H1 (cell line): ENCODE data around the gene SEMA6A. TPM values are rescaled to one million over a fixed set of nuclear protein-coding genes. Genes with fewer than 3 reads are reported as not detected.

Experiments
- CTCF ChIA-PET: fragments of 300-600 bp; sonication (Branson Sonifier 250); formaldehyde crosslinking; loops from one replicate; lab custom pipeline; 2021; ENCODE audit not compliant: partially characterized antibody; lab: Charles Lee
- POLR2A ChIA-PET: fragments of 300-600 bp; sonication (Branson Sonifier 250); formaldehyde crosslinking; loops from one replicate; lab custom pipeline; 2021; ENCODE audit warnings: inconsistent platforms; ENCODE audit not compliant: partially characterized antibody; lab: Charles Lee
- DNase-seq, 2 experiments: peaks; one replicate each; pipeline versions ENCODE4 v3.0.0 to v3.0.0-alpha.2; 2010 to 2022; ENCODE audit warnings: low spot score in 2 of 2, low read depth in 1 of 2, mixed read lengths in 1 of 2
- FAIRE-seq: peaks from 2 replicates; lab custom pipeline; 2011; peaks lifted over from hg19 to GRCh38; lab: Jason Lieb, UNC
- H2AFZ ChIP-seq: 2 replicates; pipeline ENCODE4 v1.8.1; 2012; ENCODE audit warnings: low read length, inconsistent platforms
- H2AK5ac ChIP-seq: 2 replicates; pipeline ENCODE4 v1.6.1; 2013; ENCODE audit warnings: low read depth, low read length
- H2BK120ac ChIP-seq: replicated peaks from 2 replicates; pipeline ENCODE3; 2013; ENCODE audit warnings: low read depth, low read length, inconsistent platforms
- H2BK12ac ChIP-seq: 2 replicates; pipeline ENCODE4 v1.6.1; 2013; ENCODE audit warnings: low read depth, low read length
- H2BK15ac ChIP-seq: 2 replicates; pipeline ENCODE4 v1.6.1; 2013; ENCODE audit warnings: low read length
- H2BK20ac ChIP-seq: 2 replicates; pipeline ENCODE4 v1.6.1; 2013; ENCODE audit warnings: low read length
- H2BK5ac ChIP-seq: 2 replicates; pipeline ENCODE4 v1.6.1; 2013; ENCODE audit warnings: low read depth, low read length
- H3K14ac ChIP-seq: 2 replicates; pipeline ENCODE4 v1.6.1; 2013; ENCODE audit warnings: inconsistent platforms; ENCODE audit not compliant: insufficient read length
- H3K18ac ChIP-seq: 2 replicates; pipeline ENCODE4 v1.6.1; 2013; ENCODE audit warnings: low read length; ENCODE audit errors: extremely low read depth
- H3K23ac ChIP-seq: 2 replicates; pipeline ENCODE4 v1.6.1; 2013; ENCODE audit warnings: inconsistent platforms; ENCODE audit not compliant: insufficient read length
- H3K23me2 ChIP-seq: 2 replicates; pipeline ENCODE4 v1.6.1; 2013; ENCODE audit warnings: low read depth, low read length
- H3K27ac ChIP-seq: 2 replicates; pipeline ENCODE4 v1.6.1; 2011; ENCODE audit warnings: low read depth, low read length, inconsistent platforms
- H3K27me3 ChIP-seq, 4 experiments: replicated peaks in 1 of 4; 1 replicate in 1 of 4; 2 replicates in 3 of 4; pipeline versions ENCODE4 v1.6.1 to v1.8.1; 2011 to 2013; ENCODE audit warnings: low read length in 3 of 4, mild to moderate bottlenecking in 3 of 4, inconsistent platforms in 2 of 4, mixed read lengths in 2 of 4, moderate library complexity in 1 of 4; ENCODE audit not compliant: control insufficient read depth in 3 of 4, insufficient read depth in 3 of 4; ENCODE audit errors: extremely low read depth in 1 of 4
- H3K36me3 ChIP-seq, 4 experiments: 2 replicates each; pipeline versions ENCODE4 v1.6.1 to v1.8.1; 2011 to 2013; ENCODE audit warnings: mild to moderate bottlenecking in 4 of 4, low read length in 3 of 4, moderate library complexity in 2 of 4, control low read depth in 1 of 4, inconsistent platforms in 1 of 4; ENCODE audit not compliant: insufficient read depth in 4 of 4, control insufficient read depth in 2 of 4
- H3K4ac ChIP-seq: replicated peaks from 2 replicates; pipeline ENCODE3; 2013; ENCODE audit warnings: low read length, low read depth, mixed read lengths, inconsistent platforms; ENCODE audit not compliant: insufficient read length
- H3K4me1 ChIP-seq, 4 experiments: replicated peaks in 1 of 4; 1 replicate in 1 of 4; 2 replicates in 3 of 4; pipeline versions ENCODE4 v1.6.1 to v1.8.1; 2011 to 2013; ENCODE audit warnings: low read length in 3 of 4, inconsistent platforms in 2 of 4, mixed read lengths in 1 of 4; ENCODE audit not compliant: insufficient read depth in 4 of 4, control insufficient read depth in 3 of 4
- H3K4me2 ChIP-seq, 2 experiments: 2 replicates each; pipeline versions ENCODE4 v1.6.1 to v1.8.1; 2011 to 2013; ENCODE audit warnings: low read depth in 2 of 2, low read length in 2 of 2, control low read depth in 1 of 2, inconsistent platforms in 1 of 2, mild to moderate bottlenecking in 1 of 2; ENCODE audit not compliant: insufficient read depth in 1 of 2
- H3K4me3 ChIP-seq, 4 experiments: fragments of 200-600, 300-600 bp in 1 of 4; sonication (generic), shearing (Covaris generic), sonication (Bioruptor Twin) in 1 of 4; 2 replicates each; pipeline versions ENCODE4 v1.5.1 to v1.8.1; 2011 to 2016; ENCODE audit warnings: low read length in 4 of 4, low read depth in 3 of 4, control low read depth in 2 of 4, inconsistent platforms in 2 of 4, mild to moderate bottlenecking in 2 of 4, mixed read lengths in 1 of 4, moderate library complexity in 1 of 4; ENCODE audit not compliant: insufficient read depth in 2 of 4; ENCODE audit errors: extremely low read depth in 1 of 4
- H3K56ac ChIP-seq: replicated peaks from 2 replicates; pipeline ENCODE3; 2013; ENCODE audit warnings: low read depth, mild to moderate bottlenecking, mixed read lengths, low read length, inconsistent platforms; ENCODE audit not compliant: insufficient read length
- H3K79me1 ChIP-seq: 2 replicates; pipeline ENCODE4 v1.6.1; 2013; ENCODE audit warnings: low read depth, low read length, control low read depth
- H3K79me2 ChIP-seq, 2 experiments: 2 replicates each; pipeline versions ENCODE4 v1.6.1 to v1.8.1; 2012 to 2013; ENCODE audit warnings: low read length in 2 of 2, mild to moderate bottlenecking in 2 of 2, inconsistent platforms in 1 of 2; ENCODE audit not compliant: insufficient read depth in 2 of 2, control insufficient read depth in 1 of 2
- H3K9ac ChIP-seq, 4 experiments: replicated peaks in 1 of 4; 1 replicate in 1 of 4; 2 replicates in 3 of 4; pipeline versions ENCODE4 v1.6.1 to v1.8.1; 2011 to 2013; ENCODE audit warnings: low read depth in 3 of 4, low read length in 3 of 4, control low read depth in 2 of 4, mild to moderate bottlenecking in 2 of 4, moderate library complexity in 2 of 4, inconsistent platforms in 1 of 4; ENCODE audit errors: extremely low read depth in 1 of 4
- H3K9me3 ChIP-seq, 2 experiments: 2 replicates each; pipeline versions ENCODE4 v1.6.1 to v1.8.1; 2012 to 2013; ENCODE audit warnings: mild to moderate bottlenecking in 2 of 2, moderate library complexity in 2 of 2, control low read depth in 1 of 2, inconsistent platforms in 1 of 2, low read depth in 1 of 2, low read length in 1 of 2, mixed read lengths in 1 of 2; ENCODE audit not compliant: insufficient read depth in 2 of 2
- H4K20me1 ChIP-seq, 2 experiments: replicated peaks in 1 of 2; 2 replicates each; pipeline versions ENCODE3 to v1.8.1; 2011 to 2013; ENCODE audit warnings: inconsistent platforms in 2 of 2, low read length in 2 of 2, mild to moderate bottlenecking in 1 of 2; ENCODE audit not compliant: insufficient read depth in 2 of 2, control insufficient read depth in 1 of 2
- H4K5ac ChIP-seq: 2 replicates; pipeline ENCODE4 v1.6.1; 2013; ENCODE audit warnings: low read length, low read depth, mixed read lengths, inconsistent platforms; ENCODE audit not compliant: insufficient read length
- H4K8ac ChIP-seq: 2 replicates; pipeline ENCODE4 v1.8.0; 2013; ENCODE audit warnings: mild to moderate bottlenecking, moderate library complexity, low read length, inconsistent platforms; ENCODE audit not compliant: insufficient read depth; ENCODE audit errors: extremely low read depth
- H4K91ac ChIP-seq: replicated peaks from 2 replicates; pipeline ENCODE3; 2013; ENCODE audit warnings: low read length, mixed read lengths, inconsistent platforms; ENCODE audit not compliant: insufficient read length
- ASH2L ChIP-seq: fragments of 200-600, 300-600 bp; sonication (generic); IDR thresholded peaks from one replicate; pipeline ENCODE4 v1.7.1; 2017; ENCODE audit warnings: low read length
- GTF2F1 ChIP-seq: IDR thresholded peaks from 2 replicates; pipeline ENCODE4 v1.6.1; 2012; ENCODE audit warnings: low read depth, low read length, improper control_type of control experiment, borderline replicate concordance
- TEAD4 ChIP-seq: IDR thresholded peaks from 2 replicates; pipeline ENCODE4 v1.6.1; 2012; ENCODE audit warnings: low read depth, low read length, inconsistent platforms, mixed read lengths
- WGBS, 2 experiments: shearing (Covaris generic) in 1 of 2; methylation state at CpG; one replicate each; pipeline versions ENCODE4 v1.1.6 to v1.1.7; 2013 to 2015; ENCODE audit warnings: low lambda C conversion rate in 2 of 2, mixed read lengths in 2 of 2, inconsistent platforms in 1 of 2, low coverage in 1 of 2, missing lambda C conversion rate in 1 of 2; ENCODE audit not compliant: insufficient replicate concordance in 2 of 2, insufficient coverage in 1 of 2, insufficient read length in 1 of 2; ENCODE audit errors: extremely low coverage in 1 of 2, missing lambda C conversion rate in 1 of 2; 5-methylcytosine and 5-hydroxymethylcytosine counted together
- polyA plus RNA-seq, 7 experiments: library from polyadenylated mRNA; depleted of rRNA in 3 of 7; stranded (reverse) in 5 of 7; unstranded in 2 of 7; fragments of >200 nt in 5 of 7; fragments of 200-250 nt in 2 of 7; gene quantifications; 1 replicate in 5 of 7; 2 replicates in 1 of 7; 4 replicates in 1 of 7; pipeline versions ENCODE4 v1.2.1 to v1.2.3, GENCODE V29; 2011 to 2013; ENCODE audit warnings: missing spikeins in 2 of 7, mixed read lengths in 2 of 7
- total RNA-seq: library from RNA; stranded (reverse); fragmentation: NEBNext Ultra II Directional; extraction: Animal tissue kit (Norgen Biotek cat#: 25700); gene quantifications from 2 replicates; pipeline ENCODE4 v1.2.1, GENCODE V29; 2021

Gene SEMA6A
- total and polyA plus RNA-seq, 2 of the 8 experiments (the other 6 are each of a cell fraction or from before 2014, with no cell fraction given) = 78.3 to 277 TPM

DNA sequence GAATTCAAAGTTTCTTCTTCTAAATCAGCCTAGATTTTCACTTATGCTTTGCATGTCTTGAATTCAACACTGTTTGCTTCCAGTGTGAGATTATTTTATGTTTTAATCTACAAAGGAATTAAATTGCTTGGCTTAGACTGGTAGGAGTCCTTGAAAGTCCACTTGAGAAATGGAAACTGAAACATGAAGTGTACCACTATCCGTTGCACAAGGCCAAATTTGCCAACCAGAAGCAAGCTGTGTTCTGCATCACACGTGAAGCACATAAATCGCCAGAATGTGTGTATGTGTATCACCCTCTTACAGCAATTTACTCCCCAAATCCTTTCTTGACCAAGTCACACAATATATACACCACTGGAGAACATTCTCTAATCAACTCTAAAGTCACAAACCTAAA lies 10.3 kb downstream of the SEMA6A start:
- Histone ChIP-seq H2BK5ac (no peak overlapping the region), H2BK20ac (no peak overlapping the region), H3K14ac (no peak overlapping the region), H3K27me3 (no peaks in the 10 kb centered on the region), H3K4me3 (no peak overlapping the region; a peak in 1 of 8 replicates), H3K4ac (no peak overlapping the region), H4K8ac (no peak overlapping the region), H3K27ac (no peak overlapping the region), H3K4me1 (peaks cover 6 to 51% (median 33%) of the 10 kb centered on the region in 4 experiments), H3K23ac (no peak overlapping the region), H3K79me2 (peaks cover 95 to 100% of the 10 kb centered on the region in 2 experiments), H3K4me2 (peak overlapping the region; percentile 6 to 86; a peak in 3 of 4 replicates), H3K23me2 (peaks cover 6% of the 10 kb centered on the region), H4K91ac (no peak overlapping the region), H3K9ac (no peak overlapping the region), H3K9me3 (no peaks in the 10 kb centered on the region), H3K18ac (no peak overlapping the region), H2BK120ac (no peak overlapping the region), H2AFZ (no peak overlapping the region), H4K5ac (no peak overlapping the region), H2BK15ac (no peak overlapping the region), H4K20me1 (peaks cover 46 to 58% of the 10 kb centered on the region in 2 experiments), H3K79me1 (no peaks in the 10 kb centered on the region), H2BK12ac (no peak overlapping the region), H2AK5ac (no peak overlapping the region), H3K36me3 (peaks cover 0 to 46% (median 0%) of the 10 kb centered on the region in 4 experiments; a peak in 2 of 8 replicates), H3K56ac (no peak overlapping the region)
- no peak for DNase-seq
- FAIRE-seq = no peak
- ChIA-PET CTCF (interaction anchor here (1.7 to 1.8 kb wide), 2 partner anchors 9 to 11 kb away, joined by 6 to 10 read pairs; partner anchors contain the start of gene SEMA6A), POLR2A (interaction anchor here (0.7 to 2.1 kb wide), 4 partner anchors 9 to 209 kb away, joined by 4 to 10 read pairs (median 6); partner anchors contain the start of gene SEMA6A)
- TF ChIP-seq ASH2L (no peak), GTF2F1 (no peak), TEAD4 (no peak)
- 85% methylated on average over 3 of the region's 3 CpGs; no CpG with 5 or more reads in 1 of the 2 experiments for WGBS, 2 experiments
